ENCODE results near the gene PDE6C.

DNA sequence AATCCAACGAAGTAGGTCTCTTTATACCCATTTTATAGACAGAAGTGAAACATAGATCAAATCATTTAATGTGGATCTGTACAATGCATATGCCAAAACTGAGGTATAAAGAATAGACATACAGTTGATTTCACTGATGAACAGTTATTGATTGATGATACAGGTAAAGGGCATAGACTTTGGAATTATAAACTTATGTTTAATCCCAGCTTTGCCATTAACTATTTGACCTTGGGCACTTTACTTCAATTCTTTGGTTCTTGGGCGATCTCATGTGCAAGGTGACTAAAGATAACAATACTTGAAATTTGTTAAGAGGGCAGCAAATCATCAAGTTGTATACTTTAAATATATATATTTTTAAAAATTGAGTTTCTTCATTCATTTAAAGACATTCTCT is 61.5 kb downstream of the PDE6C start:
- no peak for TF ChIP-seq POLR2AphosphoS5 (IDR thresholded peaks at IDR 0.05; ENCODE audit: low read depth, low read length)
- TF ChIP-seq POLR2A (IDR thresholded peaks at IDR 0.05; ENCODE audit: low read depth, low read length), result no peak
- no peak for TF ChIP-seq TAF1 (IDR thresholded peaks at IDR 0.05; ENCODE audit: borderline replicate concordance, low read depth, low read length)

All from GM12892 (cell line).